PFSK-1 (cell line): ENCODE data around the gene KRT80.

Source experiments
- FOXP2 ChIP-seq: optimal IDR thresholded peaks from 2 replicates; pipeline ENCODE3; 2011; ENCODE audit warnings: borderline replicate concordance, control low read depth, inconsistent platforms; ENCODE audit not compliant: insufficient read depth; ENCODE audit errors: extremely low read length, extremely low read depth
- POLR2AphosphoS5 ChIP-seq: IDR thresholded peaks from 2 replicates; pipeline ENCODE4 v1.6.1; 2012; ENCODE audit warnings: low read depth, mild to moderate bottlenecking, control low read depth, low read length, moderate library complexity
- SIN3A ChIP-seq: IDR thresholded peaks from 2 replicates; pipeline ENCODE4 v1.6.1; 2012; ENCODE audit warnings: mild to moderate bottlenecking, low read length, moderate library complexity, borderline replicate concordance; ENCODE audit not compliant: insufficient read depth
- TAF1 ChIP-seq: IDR thresholded peaks from 2 replicates; pipeline ENCODE4 v1.6.1; 2012; ENCODE audit warnings: low read length, control low read depth, borderline replicate concordance; ENCODE audit not compliant: insufficient read depth
- TF ChIP-seq, protein P1 (sequence below), 2 experiments: IDR thresholded peaks; 2 replicates each; pipeline versions ENCODE4 v1.6.1 to v1.8.0; 2011 to 2012; ENCODE audit warnings: low read depth in 2 of 2, low read length in 2 of 2, control low read depth in 1 of 2, inconsistent platforms in 1 of 2, mild to moderate bottlenecking in 1 of 2, moderate library complexity in 1 of 2; ENCODE audit not compliant: insufficient read depth in 1 of 2

Gene KRT80

GRCh38 chr12:52147367-52147963 is 44.3 kb downstream of the KRT80 start:
- no peak for TF ChIP-seq POLR2AphosphoS5
- TF ChIP-seq TAF1, result no peak
- TF ChIP-seq SIN3A, result no peak
- TF ChIP-seq, protein P1, sequence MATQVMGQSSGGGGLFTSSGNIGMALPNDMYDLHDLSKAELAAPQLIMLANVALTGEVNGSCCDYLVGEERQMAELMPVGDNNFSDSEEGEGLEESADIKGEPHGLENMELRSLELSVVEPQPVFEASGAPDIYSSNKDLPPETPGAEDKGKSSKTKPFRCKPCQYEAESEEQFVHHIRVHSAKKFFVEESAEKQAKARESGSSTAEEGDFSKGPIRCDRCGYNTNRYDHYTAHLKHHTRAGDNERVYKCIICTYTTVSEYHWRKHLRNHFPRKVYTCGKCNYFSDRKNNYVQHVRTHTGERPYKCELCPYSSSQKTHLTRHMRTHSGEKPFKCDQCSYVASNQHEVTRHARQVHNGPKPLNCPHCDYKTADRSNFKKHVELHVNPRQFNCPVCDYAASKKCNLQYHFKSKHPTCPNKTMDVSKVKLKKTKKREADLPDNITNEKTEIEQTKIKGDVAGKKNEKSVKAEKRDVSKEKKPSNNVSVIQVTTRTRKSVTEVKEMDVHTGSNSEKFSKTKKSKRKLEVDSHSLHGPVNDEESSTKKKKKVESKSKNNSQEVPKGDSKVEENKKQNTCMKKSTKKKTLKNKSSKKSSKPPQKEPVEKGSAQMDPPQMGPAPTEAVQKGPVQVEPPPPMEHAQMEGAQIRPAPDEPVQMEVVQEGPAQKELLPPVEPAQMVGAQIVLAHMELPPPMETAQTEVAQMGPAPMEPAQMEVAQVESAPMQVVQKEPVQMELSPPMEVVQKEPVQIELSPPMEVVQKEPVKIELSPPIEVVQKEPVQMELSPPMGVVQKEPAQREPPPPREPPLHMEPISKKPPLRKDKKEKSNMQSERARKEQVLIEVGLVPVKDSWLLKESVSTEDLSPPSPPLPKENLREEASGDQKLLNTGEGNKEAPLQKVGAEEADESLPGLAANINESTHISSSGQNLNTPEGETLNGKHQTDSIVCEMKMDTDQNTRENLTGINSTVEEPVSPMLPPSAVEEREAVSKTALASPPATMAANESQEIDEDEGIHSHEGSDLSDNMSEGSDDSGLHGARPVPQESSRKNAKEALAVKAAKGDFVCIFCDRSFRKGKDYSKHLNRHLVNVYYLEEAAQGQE (IDR thresholded peaks at IDR 0.05; ENCODE audit: insufficient read depth in 1 of 2, low read depth in 2 of 2, low read length in 2 of 2), result no peak
- no peak for TF ChIP-seq FOXP2

DNA sequence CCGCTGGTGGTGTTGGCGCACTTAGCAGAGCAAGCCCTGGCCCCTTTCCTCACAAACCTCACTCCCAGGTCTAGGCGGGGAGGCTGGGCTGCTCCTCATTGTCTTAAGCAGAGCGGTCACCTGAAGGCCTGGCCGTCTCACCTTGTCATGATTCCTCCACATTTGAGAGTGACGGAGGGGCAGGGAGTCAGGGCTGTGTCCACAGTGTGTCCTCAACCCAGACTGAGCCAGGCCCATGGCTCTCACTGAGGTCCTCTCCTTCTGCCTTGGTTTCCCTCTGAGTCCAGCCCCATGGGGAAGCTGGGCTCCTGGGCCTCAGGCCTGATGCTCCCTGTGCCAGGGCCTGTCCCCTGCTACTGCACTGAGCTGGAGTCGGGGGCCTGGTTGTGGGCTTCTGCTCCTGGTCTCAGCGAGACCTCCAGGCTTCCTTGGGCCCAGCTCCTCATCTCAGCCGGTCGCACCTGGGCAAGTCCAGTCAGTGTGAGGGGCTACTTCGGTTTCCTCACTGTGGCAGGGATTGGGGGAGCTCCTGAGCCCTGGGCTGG is 44.9 kb downstream of the KRT80 start:
- TF ChIP-seq, protein P1 (IDR thresholded peaks at IDR 0.05; ENCODE audit: insufficient read depth in 1 of 2, low read depth in 2 of 2, low read length in 2 of 2), result no peak
- no peak for TF ChIP-seq POLR2AphosphoS5
- TF ChIP-seq FOXP2, result no peak
- no peak for TF ChIP-seq TAF1
- no peak for TF ChIP-seq SIN3A

DNA sequence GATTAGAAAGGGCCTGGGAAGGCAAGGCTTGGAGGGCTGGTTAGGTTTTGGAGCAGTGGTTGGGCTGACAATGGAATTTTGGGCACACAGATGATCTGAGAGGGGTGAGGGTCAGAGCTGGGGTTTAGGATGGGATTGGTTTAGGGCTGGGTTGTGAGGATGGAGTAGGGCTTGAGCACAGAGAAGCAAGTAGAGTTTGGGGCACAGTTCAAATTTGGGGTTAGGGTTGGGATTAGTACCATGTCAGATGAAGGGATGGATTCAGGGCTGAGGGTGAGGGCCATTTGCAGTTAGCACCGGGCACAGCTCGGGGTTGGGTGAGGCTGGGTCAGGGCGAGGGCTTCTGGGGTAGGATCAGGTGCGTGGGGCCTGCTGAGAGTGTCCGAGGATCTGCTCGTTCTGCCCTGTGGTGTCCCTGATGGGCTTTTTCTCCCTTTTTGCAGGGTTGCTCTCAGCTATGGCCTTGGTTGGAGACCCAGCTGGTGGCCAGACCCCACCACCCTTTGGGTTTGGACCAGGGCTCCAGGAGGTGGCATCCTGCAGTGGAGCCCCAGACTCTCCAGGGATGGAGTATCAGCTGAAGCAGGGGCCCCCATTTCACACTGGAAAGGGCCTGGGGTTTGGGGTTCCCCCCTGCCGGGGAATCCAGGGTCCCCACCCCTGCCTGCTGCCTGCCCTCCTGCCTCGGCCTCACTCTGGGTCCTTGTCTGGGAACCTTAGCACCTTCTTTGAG is 45.6 kb downstream of the KRT80 start:
- no peak for TF ChIP-seq TAF1
- no peak for TF ChIP-seq FOXP2
- no peak for TF ChIP-seq POLR2AphosphoS5
- TF ChIP-seq SIN3A, result no peak
- TF ChIP-seq, protein P1 (IDR thresholded peaks at IDR 0.05; ENCODE audit: insufficient read depth in 1 of 2, low read depth in 2 of 2, low read length in 2 of 2), result no peak

DNA sequence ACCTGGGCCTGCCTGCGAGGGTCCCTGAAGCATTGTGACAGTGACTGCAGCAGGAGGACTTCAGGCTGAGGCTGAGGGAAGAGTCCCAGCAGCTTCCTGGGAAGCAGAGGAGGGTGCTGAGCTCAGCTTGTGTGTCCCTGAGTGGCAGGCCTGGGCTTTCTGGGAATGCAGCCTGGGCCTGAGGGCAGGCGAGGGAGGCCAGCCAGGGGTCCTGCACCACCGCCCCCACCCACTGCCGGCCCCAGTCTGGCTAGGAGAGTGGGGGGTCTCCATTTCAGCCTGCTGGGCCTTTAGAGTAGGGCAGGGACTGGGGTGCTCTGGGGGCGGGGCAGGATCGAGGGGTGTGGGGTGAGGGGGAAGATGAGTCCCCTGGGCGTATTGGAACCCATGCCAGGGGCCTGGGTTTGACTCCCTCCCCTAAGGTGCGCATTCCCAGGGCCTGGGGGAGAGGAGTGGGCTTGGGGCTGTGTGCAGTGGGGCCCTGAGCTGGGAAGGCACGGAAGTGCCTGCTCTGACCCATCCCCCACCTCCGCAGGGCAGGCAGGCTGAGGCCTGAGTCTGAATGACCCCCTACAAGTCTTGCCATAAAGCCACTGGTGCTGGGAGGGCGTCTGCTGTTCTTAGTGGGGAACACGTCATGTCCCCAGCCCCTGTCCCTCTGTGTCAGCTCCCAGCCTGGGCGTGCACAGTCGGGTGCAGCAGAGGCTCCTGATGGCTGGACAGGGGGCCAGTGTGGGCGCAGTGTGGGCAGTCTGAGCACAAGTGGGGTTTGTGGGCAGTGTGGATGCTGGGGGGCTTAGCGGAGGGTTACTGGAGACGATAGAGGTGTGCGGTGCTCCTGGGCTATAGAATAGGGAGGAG is 46.4 kb downstream of the KRT80 start:
- TF ChIP-seq, protein P1 (IDR thresholded peaks at IDR 0.05; ENCODE audit: insufficient read depth in 1 of 2, low read depth in 2 of 2, low read length in 2 of 2), result no peak
- TF ChIP-seq TAF1 (no peak), FOXP2 (no peak), POLR2AphosphoS5 (no peak), SIN3A (no peak)
